HG03139 (cell line): ENCODE results near the gene BTBD2.

Experiments
- ATAC-seq: cut with Tn5 transposase; IDR thresholded peaks from one replicate; pipeline ENCODE4 v1.9.1; 2021; ENCODE audit not compliant: unreplicated experiment

Gene BTBD2

GRCh38 chr19:1987197-1988187, 28.0 kb downstream of the BTBD2 start:
- no peak for ATAC-seq

- no peak for ATAC-seq
Observed at GRCh38 chr19:1986357-1987162, 29.0 kb downstream of the BTBD2 start.

GRCh38 chr19:1985588-1986356, 29.7 kb downstream of the BTBD2 start:
- no peak for ATAC-seq

GRCh38 chr19:1984357-1984756, 31.2 kb downstream of the BTBD2 start:
- no peak for ATAC-seq

- ATAC-seq, result no peak
Observed at GRCh38 chr19:1981253-1981652, 34.3 kb downstream of the BTBD2 start.

GRCh38 chr19:1980809-1981181, 34.7 kb downstream of the BTBD2 start:
- ATAC-seq, result no peak

GRCh38 chr19:1980091-1980808, 35.3 kb downstream of the BTBD2 start:
- no peak for ATAC-seq

- no peak for ATAC-seq
Observed at GRCh38 chr19:1979642-1980041, 35.9 kb downstream of the BTBD2 start.

GRCh38 chr19:1979017-1979416, 36.5 kb downstream of the BTBD2 start:
- ATAC-seq, result no peak

- ATAC-seq, result no peak
Observed at GRCh38 chr19:1978346-1978894, 37.1 kb downstream of the BTBD2 start.

GRCh38 chr19:1977120-1977519, 38.4 kb downstream of the BTBD2 start:
- no peak for ATAC-seq

GRCh38 chr19:1975162-1975480, 40.4 kb downstream of the BTBD2 start:
- no peak for ATAC-seq

GRCh38 chr19:1974381-1975161, 40.9 kb downstream of the BTBD2 start:
- ATAC-seq, result no peak

GRCh38 chr19:1970806-1971502, 44.6 kb downstream of the BTBD2 start:
- ATAC-seq, result no peak

GRCh38 chr19:1970003-1970805, 45.3 kb downstream of the BTBD2 start:
- no peak for ATAC-seq

GRCh38 chr19:1969176-1970002, 46.1 kb downstream of the BTBD2 start:
- no peak for ATAC-seq
